Esophagus (tissue), 2 donors: Measurements from ENCODE around the gene TBC1D32. TPM values are rescaled to one million over a fixed set of nuclear protein-coding genes. Genes with fewer than 3 reads are reported as not detected.
"Not testable (repeated sequence)": the region's sequence is repeated elsewhere in the genome, so short reads cannot be mapped to it uniquely, and the experiment has no call there.

ENCODE experiments used
- H3K27ac ChIP-seq, 2 donors: one replicate each; pipeline ENCODE4 v1.5.1; 2013; ENCODE audit warnings: low read depth in 2 of 2, mild to moderate bottlenecking in 2 of 2, inconsistent platforms in 1 of 2, low read length in 1 of 2, moderate library complexity in 1 of 2
- H3K27me3 ChIP-seq, 2 donors: one replicate each; pipeline ENCODE4 v1.6.1; 2013; ENCODE audit warnings: low read length in 2 of 2, control low read depth in 1 of 2, mild to moderate bottlenecking in 1 of 2; ENCODE audit not compliant: insufficient read depth in 2 of 2, control insufficient read depth in 1 of 2
- H3K36me3 ChIP-seq, 2 donors: one replicate each; pipeline ENCODE4 v1.6.1; 2013; ENCODE audit warnings: low read length in 1 of 2; ENCODE audit not compliant: control insufficient read depth in 2 of 2, insufficient read depth in 2 of 2
- H3K4me1 ChIP-seq, 2 donors: one replicate each; pipeline ENCODE4 v1.6.1; 2013; ENCODE audit warnings: low read length in 1 of 2; ENCODE audit not compliant: control insufficient read depth in 2 of 2, insufficient read depth in 2 of 2
- H3K4me3 ChIP-seq, 2 donors: one replicate each; pipeline ENCODE4 v1.5.1; 2013; ENCODE audit warnings: low read length in 2 of 2, mild to moderate bottlenecking in 2 of 2, low read depth in 1 of 2, moderate library complexity in 1 of 2
- H3K9me3 ChIP-seq, 2 donors: one replicate each; pipeline ENCODE4 v1.6.1; 2013; ENCODE audit warnings: mild to moderate bottlenecking in 2 of 2, low read depth in 1 of 2, low read length in 1 of 2, moderate library complexity in 1 of 2; ENCODE audit not compliant: control insufficient read depth in 2 of 2, insufficient read depth in 1 of 2
- WGBS, 2 donors: extraction: QIAGEN DNeasy Blood & Tissue Kit; methylation state at CpG; one replicate each; pipeline ENCODE4 v1.1.7; 2013; 5-methylcytosine and 5-hydroxymethylcytosine counted together
- polyA plus RNA-seq, 2 donors: library from polyadenylated mRNA; stranded (reverse); fragments of 200-250 nt; gene quantifications; one replicate each; pipeline ENCODE4 v1.2.3, GENCODE V29; 2013
- donor health status: healthy with polysubstance abuse.
- donor health status: Bipolar disorder and iron deficiency.

TBC1D32 gene, protein sequence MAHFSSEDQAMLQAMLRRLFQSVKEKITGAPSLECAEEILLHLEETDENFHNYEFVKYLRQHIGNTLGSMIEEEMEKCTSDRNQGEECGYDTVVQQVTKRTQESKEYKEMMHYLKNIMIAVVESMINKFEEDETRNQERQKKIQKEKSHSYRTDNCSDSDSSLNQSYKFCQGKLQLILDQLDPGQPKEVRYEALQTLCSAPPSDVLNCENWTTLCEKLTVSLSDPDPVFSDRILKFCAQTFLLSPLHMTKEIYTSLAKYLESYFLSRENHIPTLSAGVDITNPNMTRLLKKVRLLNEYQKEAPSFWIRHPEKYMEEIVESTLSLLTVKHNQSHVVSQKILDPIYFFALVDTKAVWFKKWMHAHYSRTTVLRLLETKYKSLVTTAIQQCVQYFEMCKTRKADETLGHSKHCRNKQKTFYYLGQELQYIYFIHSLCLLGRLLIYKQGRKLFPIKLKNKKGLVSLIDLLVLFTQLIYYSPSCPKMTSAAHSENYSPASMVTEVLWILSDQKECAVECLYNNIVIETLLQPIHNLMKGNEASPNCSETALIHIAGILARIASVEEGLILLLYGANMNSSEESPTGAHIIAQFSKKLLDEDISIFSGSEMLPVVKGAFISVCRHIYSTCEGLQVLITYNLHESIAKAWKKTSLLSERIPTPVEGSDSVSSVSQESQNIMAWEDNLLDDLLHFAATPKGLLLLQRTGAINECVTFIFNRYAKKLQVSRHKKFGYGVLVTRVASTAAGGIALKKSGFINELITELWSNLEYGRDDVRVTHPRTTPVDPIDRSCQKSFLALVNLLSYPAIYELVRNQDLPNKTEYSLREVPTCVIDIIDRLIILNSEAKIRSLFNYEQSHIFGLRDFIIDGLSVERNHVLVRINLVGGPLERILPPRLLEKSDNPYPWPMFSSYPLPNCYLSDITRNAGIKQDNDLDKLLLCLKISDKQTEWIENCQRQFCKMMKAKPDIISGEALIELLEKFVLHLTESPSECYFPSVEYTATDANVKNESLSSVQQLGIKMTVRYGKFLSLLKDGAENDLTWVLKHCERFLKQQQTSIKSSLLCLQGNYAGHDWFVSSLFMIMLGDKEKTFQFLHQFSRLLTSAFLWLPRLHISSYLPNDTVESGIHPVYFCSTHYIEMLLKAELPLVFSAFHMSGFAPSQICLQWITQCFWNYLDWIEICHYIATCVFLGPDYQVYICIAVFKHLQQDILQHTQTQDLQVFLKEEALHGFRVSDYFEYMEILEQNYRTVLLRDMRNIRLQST
- polyA plus RNA-seq = 1 to 10 TPM; 1.1 to 1.2 TPM

DNA sequence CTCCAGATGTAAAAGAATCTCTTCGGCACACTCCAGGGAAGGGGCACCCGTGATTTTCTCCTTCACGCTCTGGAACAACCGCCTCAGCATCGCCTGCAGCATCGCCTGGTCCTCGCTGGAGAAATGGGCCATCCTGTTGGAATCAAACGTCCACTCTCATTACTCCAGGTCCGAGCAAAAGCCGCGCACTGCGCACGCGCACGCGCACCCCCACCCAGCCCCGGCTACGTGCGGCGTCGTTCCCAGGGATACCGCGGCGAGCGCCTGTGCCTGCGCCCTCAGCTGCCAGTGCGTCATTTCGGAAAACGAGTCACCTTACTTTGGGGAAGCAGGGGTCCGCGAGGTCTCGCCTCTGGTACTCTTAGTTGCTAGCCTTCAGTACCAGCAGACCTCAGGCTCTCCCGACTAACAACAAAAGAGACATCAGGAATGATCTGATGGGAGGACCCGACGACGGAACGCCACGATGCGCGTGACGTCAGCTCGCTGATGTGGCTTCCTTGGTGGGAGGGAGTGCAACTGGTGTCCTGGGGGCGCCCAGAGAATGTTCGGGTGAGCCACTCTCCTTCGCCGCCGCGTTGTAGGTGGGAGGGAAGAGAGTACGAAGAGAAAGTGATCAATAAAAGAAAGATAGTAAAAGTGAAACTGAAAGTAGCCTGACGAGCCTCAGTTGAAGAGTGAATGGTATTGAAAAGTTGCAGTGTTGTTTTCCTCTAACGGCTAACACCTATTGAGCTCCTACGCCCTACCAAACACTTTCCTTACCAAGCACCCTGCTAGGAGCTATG, at the start of gene TBC1D32:
TSS of gene TBC1D32 (minus strand) at position 182 of the 788 bp plus-strand sequence. CDS start at position 132, 50 bp downstream.
- peak within 1 kb of the TSS; percentile 90 to 98 for H3K27ac ChIP-seq
- no peaks in the 10 kb centered on the region for H3K27me3 ChIP-seq
- no peaks in the 10 kb centered on the region for H3K9me3 ChIP-seq
- WGBS, 2 donors = 0 to 1% methylated on average over 52 of the region's 52 CpGs
- no peaks in the 10 kb centered on the region for H3K4me1 ChIP-seq
- no peaks in the 10 kb centered on the region for H3K36me3 ChIP-seq
- H3K4me3 ChIP-seq = peak within 1 kb of the TSS; percentile 81 to 83

DNA sequence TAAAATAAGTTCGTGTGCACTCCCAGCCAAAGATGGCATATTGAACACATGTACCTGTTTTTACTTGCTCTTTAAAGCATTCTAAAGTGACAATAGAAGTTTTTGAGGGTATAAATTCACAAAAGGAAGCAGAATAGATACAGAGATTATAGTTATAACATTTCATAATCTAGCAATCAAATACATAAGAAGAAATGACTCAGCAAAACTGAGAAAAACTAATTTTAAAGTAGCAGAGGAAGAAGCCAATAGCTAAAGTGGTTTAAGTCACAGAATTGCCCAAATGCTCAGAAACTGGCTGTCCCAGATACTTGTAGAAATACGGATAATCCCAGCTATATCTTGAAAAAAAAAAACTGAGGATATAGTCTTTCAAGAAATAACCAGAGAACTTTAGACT, 49.2 kb upstream of the TBC1D32 start:
- Histone ChIP-seq H3K9me3 (no peaks in the 10 kb centered on the region), H3K4me3 (no peak overlapping the region), H3K36me3 (no peaks in the 10 kb centered on the region), H3K27ac (no peak overlapping the region), H3K27me3 (no peaks in the 10 kb centered on the region), H3K4me1 (no peaks in the 10 kb centered on the region)
- 47 to 49% methylated on average over 2 of the region's 2 CpGs for WGBS, 2 donors

DNA sequence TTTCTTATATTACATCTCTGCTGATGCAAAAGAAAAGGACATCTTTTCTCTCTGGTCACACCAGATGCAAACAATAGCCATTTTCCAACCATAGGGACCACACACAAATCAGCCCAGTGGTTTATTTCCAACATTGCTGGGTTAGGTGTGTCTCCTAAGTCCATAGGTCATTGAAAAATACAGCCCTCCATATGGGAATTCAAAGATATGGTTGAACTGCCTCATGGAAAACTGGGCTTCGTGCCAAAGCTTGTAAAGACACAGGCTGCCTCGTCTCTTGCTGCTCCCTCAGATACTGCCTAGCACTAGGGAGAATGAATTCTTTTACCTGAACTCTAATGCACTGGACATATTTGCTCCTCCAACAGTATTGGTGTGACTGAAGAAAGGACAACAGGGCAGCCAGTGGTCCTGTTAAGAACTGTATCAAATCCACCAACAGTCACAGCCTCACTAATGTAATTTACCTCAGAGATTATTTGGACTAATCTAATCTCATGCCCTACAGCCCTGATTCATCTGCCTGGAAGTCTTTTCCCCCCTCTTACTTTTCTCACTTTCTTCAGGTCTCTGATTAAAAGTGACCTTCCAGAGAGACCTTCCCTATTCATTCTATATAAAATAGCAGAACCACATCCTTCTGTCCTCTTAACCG, 48.3 kb upstream of the TBC1D32 start:
- no peak overlapping the region for H3K27ac ChIP-seq
- H3K9me3 ChIP-seq = no peaks in the 10 kb centered on the region
- no peaks in the 10 kb centered on the region for H3K36me3 ChIP-seq
- no peaks in the 10 kb centered on the region for H3K27me3 ChIP-seq
- H3K4me1 ChIP-seq = no peaks in the 10 kb centered on the region
- no peak overlapping the region for H3K4me3 ChIP-seq
- 48 to 56% methylated on average over 3 of the region's 3 CpGs for WGBS, 2 donors

DNA sequence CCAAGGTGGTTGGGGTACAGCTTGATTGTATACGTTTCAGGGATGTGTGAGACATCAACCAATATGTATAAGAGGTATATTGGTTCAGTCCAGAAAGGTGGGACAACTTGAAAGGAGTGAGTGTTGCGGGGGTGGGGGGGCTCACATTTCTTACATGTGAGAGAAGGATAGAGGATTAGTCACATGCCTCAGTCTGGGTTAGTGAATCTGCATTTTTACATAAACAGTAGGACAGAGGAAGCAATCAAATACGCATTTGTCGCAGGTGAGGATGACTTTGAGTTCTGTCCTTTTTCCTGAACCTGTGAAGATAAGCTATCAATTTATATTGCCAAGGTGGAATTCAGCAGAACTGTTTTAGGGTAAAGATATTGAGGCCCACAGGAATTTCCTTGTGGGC, 42.1 kb upstream of the TBC1D32 start:
- no peaks in the 10 kb centered on the region for H3K4me1 ChIP-seq
- WGBS, 2 donors = 88 to 89% methylated on average over 4 of the region's 4 CpGs
- no peak overlapping the region for H3K27ac ChIP-seq

DNA sequence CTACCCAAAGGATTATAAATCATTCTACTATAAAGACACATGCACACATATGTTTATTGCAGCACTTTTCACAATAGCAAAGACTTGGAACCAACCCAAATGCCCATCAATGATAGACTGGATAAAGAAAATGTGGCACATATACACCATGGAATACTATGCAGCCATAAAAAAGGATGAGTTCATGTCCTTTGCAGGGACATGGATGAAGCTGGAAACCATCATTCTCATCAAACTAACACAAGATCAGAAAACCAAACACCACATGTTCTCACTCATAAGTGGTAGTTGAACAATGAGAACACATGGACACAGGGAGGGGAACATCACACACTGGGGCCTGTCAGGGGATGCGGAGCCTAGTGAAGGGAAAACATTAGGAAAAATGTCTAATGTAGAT, 39.9 kb upstream of the TBC1D32 start:
- 94 to 100% methylated on average over 1 of the region's 1 CpG for WGBS, 2 donors
- H3K4me3 ChIP-seq, H3K36me3 ChIP-seq, H3K27ac ChIP-seq, H3K4me1 ChIP-seq, H3K9me3 ChIP-seq, H3K27me3 ChIP-seq: not testable (repeated sequence)

More for the DNA sequence above, 42.1 kb upstream of the TBC1D32 start:
- no peaks in the 10 kb centered on the region for H3K36me3 ChIP-seq
- H3K4me3 ChIP-seq = no peak overlapping the region
- no peaks in the 10 kb centered on the region for H3K9me3 ChIP-seq
- H3K27me3 ChIP-seq = no peaks in the 10 kb centered on the region

DNA sequence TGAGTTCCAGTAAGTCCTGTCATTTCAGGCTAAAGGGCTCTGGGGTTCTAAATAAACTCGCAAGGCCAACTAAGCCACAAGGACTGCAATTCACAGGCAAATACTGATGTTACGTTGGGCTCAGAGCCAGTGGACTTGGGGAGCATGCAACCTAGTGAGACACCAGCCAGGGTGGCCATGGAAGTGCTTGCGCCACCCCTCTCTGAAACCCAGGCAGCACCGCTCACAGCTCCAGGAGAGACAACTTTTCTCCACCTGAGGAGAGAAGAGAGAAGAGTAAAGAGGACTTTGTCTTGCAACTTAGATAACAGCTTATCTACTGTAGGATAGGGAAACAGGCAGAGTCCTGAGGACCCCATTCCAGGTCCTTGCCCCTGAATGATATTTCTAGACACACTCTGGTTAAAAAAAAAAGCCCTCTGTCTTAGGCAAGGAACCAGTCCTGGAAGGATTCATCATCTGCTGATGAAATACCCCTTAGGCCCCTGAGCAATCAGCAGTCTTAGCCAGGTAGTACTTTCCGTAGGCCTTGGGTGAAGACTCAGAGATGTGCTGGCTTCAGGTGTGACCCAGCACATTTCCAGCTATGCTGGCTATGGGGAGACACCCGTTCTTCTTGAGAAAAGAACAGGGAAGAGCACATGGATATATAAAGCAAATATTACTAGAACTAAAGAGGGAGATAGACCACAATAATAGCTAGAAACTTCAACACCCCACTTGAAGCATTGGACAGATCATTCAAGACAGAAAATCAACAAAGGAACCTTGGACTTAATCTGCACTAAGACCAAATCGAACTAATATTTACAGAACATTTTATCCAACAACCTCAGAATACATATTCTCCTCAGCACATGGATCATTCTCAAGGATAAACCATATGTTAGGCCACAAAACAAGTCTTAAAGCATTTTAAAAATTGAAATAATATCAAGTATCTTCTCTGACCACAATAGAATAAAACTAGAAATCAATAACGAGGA, 31.5 kb upstream of the TBC1D32 start:
- Histone ChIP-seq H3K36me3 (no peaks in the 10 kb centered on the region), H3K27ac (no peak overlapping the region), H3K9me3 (no peaks in the 10 kb centered on the region), H3K4me1 (no peaks in the 10 kb centered on the region), H3K4me3 (no peak overlapping the region), H3K27me3 (no peaks in the 10 kb centered on the region)
- WGBS, 2 donors = 76 to 78% methylated on average over 8 of the region's 8 CpGs

DNA sequence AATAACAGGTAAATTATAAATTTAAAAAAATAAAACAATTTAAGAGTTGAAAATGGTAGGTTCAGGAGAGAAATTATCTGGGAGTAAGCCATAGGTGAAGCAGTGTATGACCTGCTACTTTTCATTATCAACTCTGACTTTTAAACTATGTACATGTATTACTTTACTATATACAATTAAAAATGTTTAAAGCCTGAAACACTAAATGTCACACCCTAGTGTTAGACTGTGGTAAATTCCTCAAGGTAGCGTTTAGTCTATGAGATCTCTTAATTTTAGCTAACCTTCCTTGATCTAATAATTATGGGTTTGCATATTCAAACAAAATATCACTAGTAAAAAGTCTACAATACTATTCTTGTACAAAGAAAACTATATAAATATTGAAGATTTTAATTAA, 22.3 kb upstream of the TBC1D32 start:
- Histone ChIP-seq H3K36me3 (no peaks in the 10 kb centered on the region), H3K27me3 (no peaks in the 10 kb centered on the region)
- WGBS, 2 donors = 84% methylated on average over 1 of the region's 1 CpG

DNA sequence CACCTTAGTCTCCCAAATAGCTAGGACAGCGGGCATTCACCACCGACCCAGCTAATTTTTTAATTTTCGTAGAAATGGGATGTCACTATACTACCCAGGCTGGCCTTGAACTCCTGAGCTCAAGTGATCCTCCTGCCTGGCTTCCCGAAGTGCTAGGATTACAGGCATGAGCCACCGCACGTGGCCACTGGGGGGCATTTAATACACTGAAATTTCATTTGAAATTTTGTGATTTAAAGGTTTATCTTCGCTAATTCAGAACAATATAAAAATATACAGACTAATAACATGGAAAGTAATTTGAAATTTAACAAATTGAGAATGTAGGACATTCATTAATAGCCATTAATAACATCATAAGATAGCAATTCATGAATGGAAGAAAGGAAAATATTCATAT, 20.5 kb upstream of the TBC1D32 start:
- WGBS, 2 donors = 71 to 80% methylated on average over 7 of the region's 7 CpGs
- Histone ChIP-seq H3K4me1 (no peaks in the 10 kb centered on the region), H3K4me3 (no peak overlapping the region), H3K27me3 (no peaks in the 10 kb centered on the region), H3K27ac (no peak overlapping the region), H3K36me3 (no peaks in the 10 kb centered on the region), H3K9me3 (no peaks in the 10 kb centered on the region)

More for the DNA sequence above, 22.3 kb upstream of the TBC1D32 start:
- Histone ChIP-seq H3K4me3 (no peak overlapping the region), H3K27ac (no peak overlapping the region), H3K4me1 (no peaks in the 10 kb centered on the region), H3K9me3 (no peaks in the 10 kb centered on the region)
